Activated naive CD8-positive, alpha-beta T cell treated with anti-CD3 and anti-CD28 coated beads, Interleukin-2, amount 50 U/mL, for 24 hours (primary cell): ENCODE measurements around the gene DDX31.

Experiments
- ATAC-seq: fragments of 150-1000 bp; cut with Tn5 transposase; one replicate; pipeline ENCODE4 v1.10.0; 2021
- DNase-seq: peaks from one replicate; pipeline ENCODE4 v3.0.0; 2021
- H3K27ac Mint-ChIP-seq: one replicate; pipeline ENCODE4 v1.8.0; 2021; ENCODE audit warnings: mild to moderate bottlenecking, mixed read lengths
- H3K27me3 Mint-ChIP-seq: one replicate; pipeline ENCODE4 v1.8.0; 2021; ENCODE audit warnings: mixed read lengths
- H3K36me3 Mint-ChIP-seq: one replicate; pipeline ENCODE4 v1.8.0; 2021; ENCODE audit warnings: low read depth, mixed read lengths
- H3K4me1 Mint-ChIP-seq: one replicate; pipeline ENCODE4 v1.8.0; 2021; ENCODE audit warnings: mixed read lengths
- H3K4me3 Mint-ChIP-seq: one replicate; pipeline ENCODE4 v1.8.0; 2021; ENCODE audit warnings: mild to moderate bottlenecking, moderate library complexity, mixed read lengths
- H3K9me3 Mint-ChIP-seq: one replicate; pipeline ENCODE4 v1.8.0; 2021; ENCODE audit warnings: mixed read lengths

DDX31 gene

GRCh38 chr9:132662152-132662945, 7.4 kb downstream of the DDX31 start:
- H3K4me1 Mint-ChIP-seq = peaks cover 2% of the 10 kb centered on the region

GRCh38 chr9:132656299-132656698, 13.5 kb downstream of the DDX31 start:
- no peak for DNase-seq
- no peaks in the 10 kb centered on the region for H3K4me1 Mint-ChIP-seq
- H3K27me3 Mint-ChIP-seq = no peaks in the 10 kb centered on the region
- no peak for ATAC-seq
- H3K27ac Mint-ChIP-seq = no peak overlapping the region
- H3K9me3 Mint-ChIP-seq = no peaks in the 10 kb centered on the region
- H3K36me3 Mint-ChIP-seq = peaks cover 46% of the 10 kb centered on the region
- H3K4me3 Mint-ChIP-seq = no peak overlapping the region

More at GRCh38 chr9:132662152-132662945, 7.4 kb downstream of the DDX31 start:
- H3K27me3 Mint-ChIP-seq = no peaks in the 10 kb centered on the region
- H3K9me3 Mint-ChIP-seq = no peaks in the 10 kb centered on the region
- DNase-seq = no peak
- peaks cover 31% of the 10 kb centered on the region for H3K36me3 Mint-ChIP-seq
- no peak overlapping the region for H3K27ac Mint-ChIP-seq
- no peak overlapping the region for H3K4me3 Mint-ChIP-seq
- no peak for ATAC-seq

- DNase-seq (no peak), ATAC-seq (no peak)
- H3K27me3 Mint-ChIP-seq = no peaks in the 10 kb centered on the region
- H3K9me3 Mint-ChIP-seq = no peaks in the 10 kb centered on the region
- peaks cover 15% of the 10 kb centered on the region for H3K4me1 Mint-ChIP-seq
- H3K4me3 Mint-ChIP-seq = no peak overlapping the region
- peaks cover 51% of the 10 kb centered on the region for H3K36me3 Mint-ChIP-seq
- no peak overlapping the region for H3K27ac Mint-ChIP-seq
These were observed 18.5 kb downstream of the DDX31 start for GRCh38 chr9:132651259-132651658.

GRCh38 chr9:132648685-132649084, 21.1 kb downstream of the DDX31 start:
- Mint-ChIP-seq H3K9me3 (no peaks in the 10 kb centered on the region), H3K27me3 (no peaks in the 10 kb centered on the region), H3K27ac (no peak overlapping the region), H3K36me3 (peaks cover 63% of the 10 kb centered on the region), H3K4me1 (peaks cover 15% of the 10 kb centered on the region), H3K4me3 (no peak overlapping the region)
- DNase-seq (no peak), ATAC-seq (no peak)

GRCh38 chr9:132648283-132648682, 21.5 kb downstream of the DDX31 start:
- no peak overlapping the region for H3K27ac Mint-ChIP-seq
- no peaks in the 10 kb centered on the region for H3K9me3 Mint-ChIP-seq
- H3K27me3 Mint-ChIP-seq = no peaks in the 10 kb centered on the region
- H3K4me1 Mint-ChIP-seq = peaks cover 15% of the 10 kb centered on the region
- H3K36me3 Mint-ChIP-seq = peaks cover 67% of the 10 kb centered on the region
- DNase-seq = no peak
- ATAC-seq = no peak
- H3K4me3 Mint-ChIP-seq = no peak overlapping the region

GRCh38 chr9:132647806-132648205, 22.0 kb downstream of the DDX31 start:
- H3K27ac Mint-ChIP-seq = peak overlapping the region; percentile 47
- DNase-seq = no peak
- H3K9me3 Mint-ChIP-seq = no peaks in the 10 kb centered on the region
- peaks cover 70% of the 10 kb centered on the region for H3K36me3 Mint-ChIP-seq
- peaks cover 15% of the 10 kb centered on the region for H3K4me1 Mint-ChIP-seq
- H3K27me3 Mint-ChIP-seq = no peaks in the 10 kb centered on the region
- ATAC-seq = no peak
- no peak overlapping the region for H3K4me3 Mint-ChIP-seq

GRCh38 chr9:132647355-132647754, 22.4 kb downstream of the DDX31 start:
- Mint-ChIP-seq H3K9me3 (no peaks in the 10 kb centered on the region), H3K27me3 (no peaks in the 10 kb centered on the region), H3K27ac (peak overlapping the region; percentile 47), H3K36me3 (peaks cover 70% of the 10 kb centered on the region), H3K4me1 (peaks cover 15% of the 10 kb centered on the region), H3K4me3 (no peak overlapping the region)
- no peak for DNase-seq
- ATAC-seq = peak; percentile 74

GRCh38 chr9:132646726-132647125, 23.1 kb downstream of the DDX31 start:
- H3K4me3 Mint-ChIP-seq = no peak overlapping the region
- ATAC-seq (no peak), DNase-seq (no peak)
- H3K4me1 Mint-ChIP-seq = peaks cover 15% of the 10 kb centered on the region
- H3K9me3 Mint-ChIP-seq = no peaks in the 10 kb centered on the region
- no peaks in the 10 kb centered on the region for H3K27me3 Mint-ChIP-seq
- no peak overlapping the region for H3K27ac Mint-ChIP-seq
- H3K36me3 Mint-ChIP-seq = peaks cover 70% of the 10 kb centered on the region

GRCh38 chr9:132645711-132646110, 24.1 kb downstream of the DDX31 start:
- no peak for ATAC-seq
- Mint-ChIP-seq H3K4me3 (no peak overlapping the region), H3K9me3 (no peaks in the 10 kb centered on the region), H3K4me1 (peaks cover 15% of the 10 kb centered on the region), H3K27ac (no peak overlapping the region), H3K27me3 (no peaks in the 10 kb centered on the region), H3K36me3 (peaks cover 71% of the 10 kb centered on the region)
- DNase-seq = no peak

GRCh38 chr9:132645306-132645705, 24.5 kb downstream of the DDX31 start:
- no peaks in the 10 kb centered on the region for H3K27me3 Mint-ChIP-seq

GRCh38 chr9:132644251-132644650, 25.5 kb downstream of the DDX31 start:
- H3K27me3 Mint-ChIP-seq = no peaks in the 10 kb centered on the region
- H3K27ac Mint-ChIP-seq = no peak overlapping the region
- DNase-seq (no peak), ATAC-seq (peak; percentile 66)
- H3K9me3 Mint-ChIP-seq = no peaks in the 10 kb centered on the region
- H3K4me3 Mint-ChIP-seq = no peak overlapping the region
- H3K4me1 Mint-ChIP-seq = peaks cover 15% of the 10 kb centered on the region
- peaks cover 60% of the 10 kb centered on the region for H3K36me3 Mint-ChIP-seq

More at GRCh38 chr9:132645306-132645705, 24.5 kb downstream of the DDX31 start:
- H3K4me1 Mint-ChIP-seq = peaks cover 15% of the 10 kb centered on the region
- no peak for ATAC-seq
- H3K4me3 Mint-ChIP-seq = no peak overlapping the region
- no peak for DNase-seq
- no peaks in the 10 kb centered on the region for H3K9me3 Mint-ChIP-seq
- H3K36me3 Mint-ChIP-seq = peaks cover 68% of the 10 kb centered on the region
- no peak overlapping the region for H3K27ac Mint-ChIP-seq

GRCh38 chr9:132641216-132641615, 28.6 kb downstream of the DDX31 start:
- no peaks in the 10 kb centered on the region for H3K9me3 Mint-ChIP-seq
- H3K4me1 Mint-ChIP-seq = no peaks in the 10 kb centered on the region
- peaks cover 54% of the 10 kb centered on the region for H3K36me3 Mint-ChIP-seq
- no peaks in the 10 kb centered on the region for H3K27me3 Mint-ChIP-seq
- DNase-seq (no peak), ATAC-seq (no peak)
- no peak overlapping the region for H3K27ac Mint-ChIP-seq
- H3K4me3 Mint-ChIP-seq = no peak overlapping the region

- Mint-ChIP-seq H3K4me1 (no peaks in the 10 kb centered on the region), H3K9me3 (no peaks in the 10 kb centered on the region), H3K36me3 (peaks cover 45% of the 10 kb centered on the region), H3K27me3 (no peaks in the 10 kb centered on the region), H3K27ac (no peak overlapping the region), H3K4me3 (no peak overlapping the region)
- ATAC-seq = no peak
- no peak for DNase-seq
These were observed 30.5 kb downstream of the DDX31 start for GRCh38 chr9:132639322-132639721.

GRCh38 chr9:132638240-132638639, 31.5 kb downstream of the DDX31 start:
- Mint-ChIP-seq H3K27me3 (no peaks in the 10 kb centered on the region), H3K9me3 (no peaks in the 10 kb centered on the region), H3K4me1 (no peaks in the 10 kb centered on the region), H3K4me3 (no peak overlapping the region), H3K27ac (no peak overlapping the region), H3K36me3 (peaks cover 43% of the 10 kb centered on the region)
- ATAC-seq (no peak), DNase-seq (no peak)

- no peak for DNase-seq
- no peak overlapping the region for H3K27ac Mint-ChIP-seq
- H3K4me1 Mint-ChIP-seq = no peaks in the 10 kb centered on the region
- no peaks in the 10 kb centered on the region for H3K27me3 Mint-ChIP-seq
- H3K4me3 Mint-ChIP-seq = no peak overlapping the region
- H3K9me3 Mint-ChIP-seq = no peaks in the 10 kb centered on the region
- peaks cover 42% of the 10 kb centered on the region for H3K36me3 Mint-ChIP-seq
- ATAC-seq = no peak
These were observed 32.0 kb downstream of the DDX31 start for GRCh38 chr9:132637801-132638200.
